A673 (cell line): Measurements from ENCODE around the gene TFDP2. TPM values are rescaled to one million over a fixed set of nuclear protein-coding genes. Genes with fewer than 3 reads are reported as not detected.

Source experiments
- BruUV-seq: library from RNA; stranded (reverse); fragments of 400-500 nt; replicated peaks from 2 replicates; lab custom pipeline; 2021; lab: Mats Ljungman, UMichigan
- CTCF ChIA-PET: fragments of 300-600 bp; sonication (Branson Sonifier 250); formaldehyde crosslinking; loops from one replicate; lab custom pipeline; 2022; ENCODE audit warnings: antibody characterized with exemption; lab: Charles Lee
- POLR2A ChIA-PET: fragments of 300-600 bp; sonication (Branson Sonifier 250); formaldehyde crosslinking; loops from one replicate; lab custom pipeline; 2022; ENCODE audit warnings: antibody characterized with exemption; ENCODE audit not compliant: low non-redundant PET; lab: Charles Lee
- DNase-seq: peaks from one replicate; pipeline ENCODE4 v3.0.0-alpha.2; 2015; ENCODE audit warnings: low spot score
- H3K27ac ChIP-seq: fragments of 200-600 bp; sonication (generic); 2 replicates; pipeline ENCODE4 v1.5.1; 2016; ENCODE audit warnings: mixed run types, low read depth, mild to moderate bottlenecking, mixed read lengths, antibody characterized with exemption, low read length; ENCODE audit not compliant: poor library complexity, severe bottlenecking
- H3K27me3 ChIP-seq: fragments of 200-600 bp; sonication (generic); replicated peaks from 2 replicates; pipeline ENCODE4 v1.6.1; 2017; ENCODE audit warnings: mixed run types, low read depth, mild to moderate bottlenecking, mixed read lengths, antibody characterized with exemption, low read length; ENCODE audit not compliant: insufficient read depth, poor library complexity
- H3K36me3 ChIP-seq: fragments of 200-600 bp; sonication (generic); 2 replicates; pipeline ENCODE4 v1.6.1; 2016; ENCODE audit warnings: mixed run types, mild to moderate bottlenecking, mixed read lengths, antibody characterized with exemption, low read length; ENCODE audit not compliant: insufficient read depth, poor library complexity, severe bottlenecking
- H3K4me1 ChIP-seq: fragments of 200-600 bp; sonication (generic); 2 replicates; pipeline ENCODE4 v1.6.1; 2017; ENCODE audit warnings: mixed run types, mild to moderate bottlenecking, mixed read lengths, antibody characterized with exemption, low read length; ENCODE audit not compliant: insufficient read depth, poor library complexity, severe bottlenecking
- H3K4me3 ChIP-seq: fragments of 200-600 bp; sonication (generic); 2 replicates; pipeline ENCODE4 v1.5.1; 2016; ENCODE audit warnings: low read depth, mixed run types, mild to moderate bottlenecking, mixed read lengths, low read length; ENCODE audit not compliant: poor library complexity, severe bottlenecking
- H3K9me3 ChIP-seq: fragments of 200-600 bp; sonication (generic); 2 replicates; pipeline ENCODE4 v1.6.1; 2016; ENCODE audit warnings: mixed run types, low read depth, mild to moderate bottlenecking, mixed read lengths, antibody characterized with exemption, low read length; ENCODE audit not compliant: poor library complexity, severe bottlenecking
- EZH2 ChIP-seq: fragments of 200-600 bp; sonication (generic); IDR thresholded peaks from 2 replicates; pipeline ENCODE4 v1.6.1; 2017; ENCODE audit warnings: borderline replicate concordance, low read depth, mild to moderate bottlenecking, mixed read lengths, antibody characterized with exemption, low read length; ENCODE audit not compliant: poor library complexity, severe bottlenecking
- intact Hi-C: fragments of 100-400 bp; cut with micrococcal nuclease; formaldehyde crosslinking; loops from one replicate; pipeline ENCODE4 v1.10.0; 2022; ENCODE audit not compliant: unreplicated experiment
- total RNA-seq: library from RNA; stranded (reverse); gene quantifications from 2 replicates; pipeline ENCODE4 v1.2.3, GENCODE V29; 2021
- TF ChIP-seq, protein P1 (sequence below): fragments of 300-800, 200-600 bp; sonication (generic); conservative IDR thresholded peaks from 2 replicates; pipeline ENCODE4 v1.5.1; 2017; ENCODE audit warnings: low read depth, mild to moderate bottlenecking, antibody characterized with exemption, low read length, moderate library complexity, mixed read lengths

Gene TFDP2
- total RNA-seq, 1 experiment from 2014 or later = 41.6 TPM

DNA sequence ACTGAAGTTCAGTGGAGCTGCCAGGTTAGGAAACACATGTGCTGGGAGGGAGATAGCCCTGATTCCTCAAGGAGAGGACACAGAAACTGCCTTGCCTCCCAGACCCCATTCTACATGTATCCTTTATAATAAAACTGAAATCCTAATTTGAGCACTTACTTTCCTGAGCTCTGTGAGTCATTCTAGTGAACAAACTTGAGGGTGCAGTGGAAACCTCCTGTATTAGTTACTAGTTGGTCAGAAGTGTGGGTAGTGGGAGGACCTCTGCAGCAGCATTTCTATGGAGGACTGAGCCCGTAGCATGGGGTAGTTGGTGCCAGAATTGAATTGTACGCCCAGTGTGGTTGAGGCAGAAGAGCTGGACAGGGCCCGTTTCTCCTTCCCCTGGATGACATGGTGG, 249.0 kb downstream of the TFDP2 start:
- Histone ChIP-seq H3K4me1 (no peaks in the 10 kb centered on the region), H3K4me3 (no peak overlapping the region), H3K36me3 (peaks cover 4% of the 10 kb centered on the region), H3K27ac (no peak overlapping the region), H3K27me3 (no peaks in the 10 kb centered on the region), H3K9me3 (peaks cover 8% of the 10 kb centered on the region)
- DNase-seq = no peak
- BruUV-seq = no TSS peak
- TF ChIP-seq, protein P1, sequence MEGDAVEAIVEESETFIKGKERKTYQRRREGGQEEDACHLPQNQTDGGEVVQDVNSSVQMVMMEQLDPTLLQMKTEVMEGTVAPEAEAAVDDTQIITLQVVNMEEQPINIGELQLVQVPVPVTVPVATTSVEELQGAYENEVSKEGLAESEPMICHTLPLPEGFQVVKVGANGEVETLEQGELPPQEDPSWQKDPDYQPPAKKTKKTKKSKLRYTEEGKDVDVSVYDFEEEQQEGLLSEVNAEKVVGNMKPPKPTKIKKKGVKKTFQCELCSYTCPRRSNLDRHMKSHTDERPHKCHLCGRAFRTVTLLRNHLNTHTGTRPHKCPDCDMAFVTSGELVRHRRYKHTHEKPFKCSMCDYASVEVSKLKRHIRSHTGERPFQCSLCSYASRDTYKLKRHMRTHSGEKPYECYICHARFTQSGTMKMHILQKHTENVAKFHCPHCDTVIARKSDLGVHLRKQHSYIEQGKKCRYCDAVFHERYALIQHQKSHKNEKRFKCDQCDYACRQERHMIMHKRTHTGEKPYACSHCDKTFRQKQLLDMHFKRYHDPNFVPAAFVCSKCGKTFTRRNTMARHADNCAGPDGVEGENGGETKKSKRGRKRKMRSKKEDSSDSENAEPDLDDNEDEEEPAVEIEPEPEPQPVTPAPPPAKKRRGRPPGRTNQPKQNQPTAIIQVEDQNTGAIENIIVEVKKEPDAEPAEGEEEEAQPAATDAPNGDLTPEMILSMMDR = no peak
- no peak for TF ChIP-seq EZH2
- CTCF ChIA-PET = interaction anchor here (0.8 kb wide), 1 partner anchor 13 kb away, joined by 3 read pairs; no protein-coding TSS in a partner anchor
- intact Hi-C loops = no loop called here
- POLR2A ChIA-PET = no interaction called here

DNA sequence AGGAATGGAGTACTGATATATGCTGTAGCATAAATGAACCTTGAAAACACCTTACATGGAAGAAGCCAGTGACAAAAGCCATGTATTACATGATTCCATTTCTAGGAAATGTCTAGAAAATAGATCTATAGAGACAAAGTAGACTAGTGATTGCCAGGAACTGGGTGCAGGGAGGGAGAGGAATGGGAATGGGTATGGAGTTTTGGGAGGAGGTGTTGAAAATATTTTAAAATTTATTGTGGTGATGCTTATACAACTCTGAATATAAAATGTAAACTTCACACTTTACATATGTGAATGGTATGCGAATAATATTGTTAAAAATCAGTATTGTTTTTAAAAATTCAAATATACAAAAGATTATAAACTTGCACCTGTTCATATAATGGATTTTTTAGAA, 250.4 kb downstream of the TFDP2 start:
- POLR2A ChIA-PET = no interaction called here
- no peak for DNase-seq
- Histone ChIP-seq H3K4me1 (no peaks in the 10 kb centered on the region), H3K9me3 (peaks cover 8% of the 10 kb centered on the region), H3K36me3 (no peaks in the 10 kb centered on the region), H3K27me3 (no peaks in the 10 kb centered on the region), H3K27ac (no peak overlapping the region), H3K4me3 (no peak overlapping the region)
- intact Hi-C loops = no loop called here
- TF ChIP-seq, protein P1 = no peak
- no peak for TF ChIP-seq EZH2
- no TSS peak for BruUV-seq
- CTCF ChIA-PET = no interaction called here

DNA sequence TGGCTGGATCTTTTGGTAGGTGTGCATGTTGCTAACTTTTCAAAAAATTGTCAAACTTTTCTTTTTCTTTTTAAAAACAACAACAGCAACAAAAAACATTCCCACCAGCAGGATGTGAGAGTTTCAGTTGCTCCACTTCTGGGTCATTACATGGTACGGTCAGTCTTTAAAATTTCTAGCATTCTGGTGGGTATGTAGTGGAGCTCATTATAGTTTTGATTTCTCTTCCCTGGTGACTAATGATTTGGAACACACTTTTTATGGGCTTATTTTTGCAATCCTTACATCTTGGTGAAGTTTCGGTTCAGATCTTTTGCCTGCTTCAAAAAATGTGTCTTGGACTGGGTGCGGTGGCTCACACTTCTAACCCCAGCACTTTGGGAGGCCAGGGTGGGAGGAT, 253.6 kb downstream of the TFDP2 start:
- intact Hi-C loops = no loop called here
- no peak overlapping the region for H3K4me3 ChIP-seq
- H3K4me1 ChIP-seq = no peaks in the 10 kb centered on the region
- H3K9me3 ChIP-seq = peaks cover 8% of the 10 kb centered on the region
- POLR2A ChIA-PET = no interaction called here
- H3K36me3 ChIP-seq = no peaks in the 10 kb centered on the region
- DNase-seq = no peak
- CTCF ChIA-PET = no interaction called here
- H3K27me3 ChIP-seq = no peaks in the 10 kb centered on the region
- no peak overlapping the region for H3K27ac ChIP-seq
- BruUV-seq = no TSS peak
- no peak for TF ChIP-seq EZH2
- TF ChIP-seq, protein P1 = no peak
